Trophoblast cell (in vitro differentiated cells and primary cell): Measurements from ENCODE around the gene PLEKHG5.

Source experiments
- DNase-seq, 2 donors: peaks; one replicate each; pipeline ENCODE4 v3.0.0-alpha.2; 2016
- H2AFZ ChIP-seq: 2 replicates; pipeline ENCODE4 v1.6.1; 2013; ENCODE audit warnings: low read length, moderate library complexity, mild to moderate bottlenecking; ENCODE audit not compliant: insufficient read depth, poor library complexity
- H2AK5ac ChIP-seq: 2 replicates; pipeline ENCODE4 v1.6.1; 2013; ENCODE audit warnings: mild to moderate bottlenecking, low read length
- H2BK120ac ChIP-seq: 2 replicates; pipeline ENCODE4 v1.6.1; 2013; ENCODE audit warnings: low read length, mild to moderate bottlenecking, moderate library complexity; ENCODE audit not compliant: insufficient read depth, poor library complexity
- H2BK12ac ChIP-seq: 2 replicates; pipeline ENCODE4 v1.6.1; 2013; ENCODE audit warnings: mild to moderate bottlenecking, low read length, moderate library complexity
- H2BK5ac ChIP-seq: 2 replicates; pipeline ENCODE4 v1.6.1; 2013; ENCODE audit warnings: low read length, low read depth, moderate library complexity, mild to moderate bottlenecking; ENCODE audit not compliant: poor library complexity
- H3K14ac ChIP-seq: 2 replicates; pipeline ENCODE4 v1.6.1; 2013; ENCODE audit warnings: mild to moderate bottlenecking, low read length
- H3K18ac ChIP-seq: 2 replicates; pipeline ENCODE4 v1.6.1; 2013; ENCODE audit warnings: mild to moderate bottlenecking, low read length
- H3K23ac ChIP-seq: 2 replicates; pipeline ENCODE4 v1.6.1; 2013; ENCODE audit warnings: low read length
- H3K27ac ChIP-seq: 2 replicates; pipeline ENCODE4 v1.5.1; 2013; ENCODE audit warnings: low read depth, mild to moderate bottlenecking, inconsistent platforms, low read length, moderate library complexity
- H3K27me3 ChIP-seq: 2 replicates; pipeline ENCODE4 v1.6.1; 2013; ENCODE audit warnings: inconsistent platforms, mild to moderate bottlenecking, low read length, moderate library complexity; ENCODE audit not compliant: insufficient read depth
- H3K36me3 ChIP-seq, 2 experiments: 1 replicate in 1 of 2; 2 replicates in 1 of 2; pipeline ENCODE4 v1.6.1; 2013; ENCODE audit warnings: low read length in 2 of 2, mild to moderate bottlenecking in 2 of 2, moderate library complexity in 1 of 2; ENCODE audit not compliant: insufficient read depth in 2 of 2, control insufficient read depth in 1 of 2
- H3K4ac ChIP-seq: 2 replicates; pipeline ENCODE4 v1.6.1; 2013; ENCODE audit warnings: low read depth, mild to moderate bottlenecking, low read length, moderate library complexity
- H3K4me1 ChIP-seq, 2 experiments: 1 replicate in 1 of 2; 2 replicates in 1 of 2; pipeline ENCODE4 v1.6.1; 2013; ENCODE audit warnings: low read length in 2 of 2, mild to moderate bottlenecking in 2 of 2, moderate library complexity in 1 of 2; ENCODE audit not compliant: insufficient read depth in 2 of 2, control insufficient read depth in 1 of 2
- H3K4me2 ChIP-seq: 2 replicates; pipeline ENCODE4 v1.6.1; 2013; ENCODE audit warnings: inconsistent platforms, mild to moderate bottlenecking, low read length, moderate library complexity
- H3K4me3 ChIP-seq: 2 replicates; pipeline ENCODE4 v1.5.1; 2013; ENCODE audit warnings: mild to moderate bottlenecking, low read depth, low read length, inconsistent platforms
- H3K79me1 ChIP-seq: one replicate; pipeline ENCODE4 v1.6.1; 2013; ENCODE audit warnings: low read length
- H3K79me2 ChIP-seq: 2 replicates; pipeline ENCODE4 v1.6.1; 2013; ENCODE audit warnings: low read length, mild to moderate bottlenecking; ENCODE audit not compliant: control insufficient read depth, insufficient read depth, poor library complexity
- H3K9ac ChIP-seq: 2 replicates; pipeline ENCODE4 v1.6.1; 2013; ENCODE audit warnings: mild to moderate bottlenecking, low read length
- H3K9me3 ChIP-seq: 2 replicates; pipeline ENCODE4 v1.6.1; 2013; ENCODE audit warnings: low read depth, mild to moderate bottlenecking, control low read depth, inconsistent platforms, low read length; ENCODE audit not compliant: insufficient read depth
- H4K12ac ChIP-seq: 2 replicates; pipeline ENCODE4 v1.6.1; 2013; ENCODE audit warnings: low read depth, mild to moderate bottlenecking, low read length, moderate library complexity
- H4K8ac ChIP-seq: 2 replicates; pipeline ENCODE4 v1.6.1; 2013; ENCODE audit warnings: low read depth, mild to moderate bottlenecking, low read length, moderate library complexity
- H4K91ac ChIP-seq: one replicate; pipeline ENCODE4 v1.6.1; 2013; ENCODE audit warnings: low read depth, mild to moderate bottlenecking, low read length, moderate library complexity
- WGBS: extraction: QIAGEN DNeasy Blood & Tissue Kit; methylation state at CpG from one replicate; pipeline ENCODE4 v1.1.7; 2013; ENCODE audit warnings: missing lambda C conversion rate; ENCODE audit not compliant: insufficient read length, insufficient coverage; ENCODE audit errors: extremely low coverage; 5-methylcytosine and 5-hydroxymethylcytosine counted together

The PLEKHG5 gene

DNA sequence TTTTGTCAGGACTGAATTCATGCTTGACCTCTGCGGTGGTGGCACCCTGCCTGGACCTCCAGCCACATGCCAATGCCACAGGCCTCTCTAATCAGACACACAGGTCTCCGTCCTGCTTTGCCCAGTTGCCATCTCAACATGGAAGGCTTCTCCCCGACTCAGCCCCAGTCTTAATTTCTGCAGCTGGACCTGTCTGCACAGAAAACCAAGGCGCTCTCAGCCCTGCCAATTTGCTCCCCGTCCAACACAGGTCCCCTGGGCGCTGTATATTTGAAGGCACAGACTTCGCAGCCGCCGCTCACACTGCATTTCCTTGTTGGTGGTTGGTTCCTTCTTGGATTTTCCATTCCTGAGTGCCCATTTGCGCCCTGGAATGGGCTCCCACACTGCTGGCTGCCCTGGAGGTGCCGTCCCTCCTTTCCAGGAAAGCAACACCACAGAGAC lies 28.0 kb upstream of the PLEKHG5 start:
- Histone ChIP-seq H2AK5ac (peak overlapping the region; percentile 17), H3K4me3 (no peak overlapping the region), H2BK12ac (peak overlapping the region; percentile 58), H2AFZ (no peak overlapping the region), H3K4ac (no peak overlapping the region), H3K27me3 (no peaks in the 10 kb centered on the region), H2BK120ac (peak overlapping the region; percentile 74), H3K18ac (peak overlapping the region; percentile 41), H3K79me1 (peaks cover 22% of the 10 kb centered on the region), H3K4me2 (peak overlapping the region; percentile 17), H4K12ac (peak overlapping the region; percentile 14), H3K23ac (no peak overlapping the region), H3K79me2 (no peaks in the 10 kb centered on the region), H4K8ac (peak overlapping the region; percentile 54), H2BK5ac (peak overlapping the region; percentile 86), H3K9ac (no peak overlapping the region), H3K9me3 (no peaks in the 10 kb centered on the region), H3K14ac (peak overlapping the region; percentile 73), H3K27ac (peak overlapping the region; percentile 93), H3K36me3 (peaks cover 3 to 4% of the 10 kb centered on the region in 2 experiments), H3K4me1 (peaks cover 27 to 34% of the 10 kb centered on the region in 2 experiments), H4K91ac (peak overlapping the region; percentile 63)
- no CpG with 5 or more reads among the region's 11 CpGs for WGBS
- no peak for DNase-seq

DNA sequence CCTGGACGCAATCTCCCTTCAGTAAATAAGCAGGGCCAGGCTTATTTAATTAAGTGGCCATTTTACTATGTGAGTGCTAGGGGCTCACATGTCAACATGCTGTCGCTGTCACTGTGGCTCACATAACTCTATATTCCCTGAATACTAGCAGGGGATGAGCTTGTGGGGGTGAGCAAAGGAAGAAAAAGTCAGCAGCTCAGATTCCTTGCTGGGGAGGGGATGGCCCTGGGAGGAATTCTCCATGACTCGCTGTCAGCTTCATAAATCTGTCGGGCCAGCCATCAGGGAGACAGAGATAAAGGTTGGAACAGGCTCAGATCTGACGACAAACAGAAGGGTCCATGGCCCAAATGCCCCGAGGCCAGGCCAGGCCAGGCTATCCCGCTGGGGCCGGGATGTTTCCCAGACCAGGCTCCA lies 26.0 kb upstream of the PLEKHG5 start:
- Histone ChIP-seq H3K9ac (no peak overlapping the region), H4K8ac (no peak overlapping the region), H4K91ac (peak overlapping the region; percentile 90)

DNA sequence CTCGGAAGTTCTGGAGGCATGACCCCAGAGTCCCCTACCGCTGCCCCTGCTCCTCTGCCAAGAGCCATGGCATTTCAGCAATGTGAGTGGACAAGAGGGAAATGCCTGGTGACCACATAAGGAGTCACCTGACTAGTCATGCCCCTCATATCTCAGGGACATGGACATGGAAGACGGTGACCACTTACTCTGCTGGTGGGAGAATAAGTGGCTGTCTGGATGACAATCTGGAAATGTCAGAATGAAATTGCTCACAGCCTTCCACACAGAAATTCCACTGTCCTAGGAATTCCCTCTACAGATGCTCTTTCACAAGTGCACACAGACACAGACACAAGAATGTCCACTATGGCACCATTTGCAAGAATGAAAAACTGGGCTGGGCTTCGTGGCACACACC lies 24.3 kb upstream of the PLEKHG5 start:
- peak overlapping the region; percentile 70 for H3K27ac ChIP-seq
- H3K4ac ChIP-seq: no peak overlapping the region
- no CpG with 5 or more reads among the region's 4 CpGs for WGBS
- no peaks in the 10 kb centered on the region for H3K9me3 ChIP-seq
- peak; percentile 92 to 98 for DNase-seq
- peak overlapping the region; percentile 18 for H2BK5ac ChIP-seq
- no peaks in the 10 kb centered on the region for H3K27me3 ChIP-seq
- peaks cover 48% of the 10 kb centered on the region for H3K79me1 ChIP-seq
- H3K9ac ChIP-seq: no peak overlapping the region
- H2BK12ac ChIP-seq: peak overlapping the region; percentile 12
- peaks cover 48 to 54% of the 10 kb centered on the region in 2 experiments for H3K4me1 ChIP-seq
- no peak overlapping the region for H3K23ac ChIP-seq
- no peak overlapping the region for H2BK120ac ChIP-seq
- no peak overlapping the region for H2AK5ac ChIP-seq
- no peak overlapping the region for H3K18ac ChIP-seq
- peak overlapping the region; percentile 8 for H4K91ac ChIP-seq
- no peak overlapping the region for H3K4me2 ChIP-seq
- no peak overlapping the region for H4K8ac ChIP-seq
- peaks cover 7% of the 10 kb centered on the region for H3K79me2 ChIP-seq
- no peak overlapping the region for H3K14ac ChIP-seq
- no peak overlapping the region for H3K4me3 ChIP-seq
- H2AFZ ChIP-seq: no peak overlapping the region
- no peak overlapping the region for H4K12ac ChIP-seq
- no peaks in the 10 kb centered on the region for H3K36me3 ChIP-seq

More for the DNA sequence above, 26.0 kb upstream of the PLEKHG5 start:
- Histone ChIP-seq H2BK120ac (peak overlapping the region; percentile 85), H3K18ac (peak overlapping the region; percentile 41), H4K12ac (no peak overlapping the region), H2AK5ac (peak overlapping the region; percentile 39), H3K4ac (peak overlapping the region; percentile 19), H3K23ac (no peak overlapping the region), H3K27ac (peak overlapping the region; percentile 89), H3K79me1 (peaks cover 38% of the 10 kb centered on the region), H3K14ac (peak overlapping the region; percentile 55), H3K4me3 (no peak overlapping the region), H3K4me1 (peaks cover 43 to 51% of the 10 kb centered on the region in 2 experiments), H3K4me2 (peak overlapping the region; percentile 8), H3K79me2 (peaks cover 4% of the 10 kb centered on the region), H3K36me3 (no peaks in the 10 kb centered on the region), H2BK5ac (peak overlapping the region; percentile 86), H3K9me3 (no peaks in the 10 kb centered on the region), H2AFZ (no peak overlapping the region), H3K27me3 (no peaks in the 10 kb centered on the region), H2BK12ac (peak overlapping the region; percentile 90)
- DNase-seq: peak; percentile 84 to 85
- WGBS: no CpG with 5 or more reads among the region's 8 CpGs

DNA sequence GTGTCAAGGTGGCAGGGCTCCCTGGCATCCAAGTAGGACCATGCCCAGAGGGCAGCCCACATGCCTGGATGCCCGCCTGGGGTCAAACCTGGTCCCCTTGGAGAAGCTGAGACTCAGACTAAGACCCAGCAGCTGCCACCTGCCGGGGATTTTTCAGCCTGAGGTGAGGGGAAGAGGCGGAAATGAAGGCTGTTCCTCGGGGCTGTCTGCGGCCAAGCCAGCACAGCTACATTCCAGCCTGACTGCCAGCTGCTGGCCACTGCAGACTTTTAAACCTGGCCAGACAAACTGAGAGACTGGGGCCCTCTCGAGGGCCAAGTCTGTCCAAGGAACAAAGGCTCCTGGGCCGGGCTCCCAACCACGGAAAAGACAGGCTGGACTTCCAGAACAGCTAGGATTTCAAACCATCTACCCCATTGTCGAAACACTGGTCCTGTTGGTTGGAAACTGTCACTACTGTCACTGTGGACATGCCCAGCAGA lies 21.9 kb upstream of the PLEKHG5 start:
- H3K27me3 ChIP-seq: no peaks in the 10 kb centered on the region
- no peak overlapping the region for H3K23ac ChIP-seq
- H2AFZ ChIP-seq: no peak overlapping the region
- no peaks in the 10 kb centered on the region for H3K36me3 ChIP-seq
- H3K9me3 ChIP-seq: no peaks in the 10 kb centered on the region
- H4K91ac ChIP-seq: peak overlapping the region; percentile 95
- no peak overlapping the region for H3K9ac ChIP-seq
- H2BK120ac ChIP-seq: peak overlapping the region; percentile 88
- peaks cover 7% of the 10 kb centered on the region for H3K79me2 ChIP-seq
- peaks cover 34% of the 10 kb centered on the region for H3K79me1 ChIP-seq
- H2BK12ac ChIP-seq: peak overlapping the region; percentile 100
- H3K4me1 ChIP-seq: peaks cover 34 to 40% of the 10 kb centered on the region in 2 experiments
- H4K12ac ChIP-seq: peak overlapping the region; percentile 31
- peak overlapping the region; percentile 73 for H4K8ac ChIP-seq
- H2AK5ac ChIP-seq: peak overlapping the region; percentile 61
- H3K4me2 ChIP-seq: no peak overlapping the region
- peak overlapping the region; percentile 90 for H2BK5ac ChIP-seq
- H3K27ac ChIP-seq: peak overlapping the region; percentile 98
- H3K4ac ChIP-seq: peak overlapping the region; percentile 22
- H3K14ac ChIP-seq: peak overlapping the region; percentile 88
- DNase-seq: peak; percentile 98
- no CpG with 5 or more reads among the region's 9 CpGs for WGBS
- H3K18ac ChIP-seq: peak overlapping the region; percentile 81
- H3K4me3 ChIP-seq: peak overlapping the region; percentile 41
